Neural cell (in vitro differentiated cells): Measurements from ENCODE around the gene TRMT6. TPM values are rescaled to one million over a fixed set of nuclear protein-coding genes. Genes with fewer than 3 reads are reported as not detected.

Source experiments
- H2AFZ ChIP-seq: fragments of 200-600, 300-800 bp; sonication (generic), shearing (Covaris generic); 2 replicates; pipeline ENCODE4 v1.6.0; 2014; ENCODE audit warnings: low read depth, mild to moderate bottlenecking, antibody characterized with exemption, low read length, moderate library complexity
- H3F3A ChIP-seq: fragments of 200-600 bp; shearing (Covaris generic); 2 replicates; pipeline ENCODE4 v1.6.1; 2016; ENCODE audit warnings: mild to moderate bottlenecking, moderate library complexity, mixed read lengths, antibody characterized with exemption, low read length; ENCODE audit not compliant: insufficient read depth, poor library complexity, severe bottlenecking
- H3K27ac ChIP-seq: fragments of 200-600, 300-800 bp; sonication (generic), shearing (Covaris generic); 2 replicates; pipeline ENCODE4 v1.5.1; 2014; ENCODE audit warnings: mild to moderate bottlenecking, low read length, moderate library complexity
- H3K27me3 ChIP-seq: fragments of 300-800, 200-600 bp; sonication (generic), shearing (Covaris generic); 2 replicates; pipeline ENCODE4 v1.6.0; 2014; ENCODE audit warnings: mild to moderate bottlenecking, low read depth, low read length, moderate library complexity; ENCODE audit not compliant: insufficient read depth
- H3K36me3 ChIP-seq: fragments of 300-800, 200-600 bp; sonication (generic), shearing (Covaris generic); 2 replicates; pipeline ENCODE4 v1.5.1; 2014; ENCODE audit warnings: mild to moderate bottlenecking, antibody characterized with exemption, low read length, moderate library complexity; ENCODE audit not compliant: insufficient read depth
- H3K4me2 ChIP-seq: fragments of 300-800, 200-600 bp; sonication (generic), shearing (Covaris generic); 2 replicates; pipeline ENCODE4 v1.6.0; 2014; ENCODE audit warnings: mild to moderate bottlenecking, low read length
- H3K4me3 ChIP-seq: fragments of 300-800, 200-600 bp; sonication (generic), shearing (Covaris generic); 2 replicates; pipeline ENCODE4 v1.5.1; 2014; ENCODE audit warnings: mild to moderate bottlenecking, low read length, moderate library complexity
- H3K79me2 ChIP-seq: fragments of 200-600 bp; shearing (Covaris generic); replicated peaks from 2 replicates; pipeline ENCODE4 v1.6.0; 2014; ENCODE audit warnings: mild to moderate bottlenecking, low read length, moderate library complexity; ENCODE audit not compliant: insufficient read depth
- H3K9ac ChIP-seq: fragments of 300-800, 200-600 bp; sonication (generic), shearing (Covaris generic); 2 replicates; pipeline ENCODE4 v1.6.1; 2016; ENCODE audit warnings: mild to moderate bottlenecking, low read length, mixed read lengths
- H3K9me2 ChIP-seq: fragments of 200-600 bp; shearing (Covaris generic); 2 replicates; pipeline ENCODE4 v1.6.1; 2016; ENCODE audit warnings: mild to moderate bottlenecking, low read length, mixed read lengths; ENCODE audit not compliant: insufficient read depth
- H3K9me3 ChIP-seq: fragments of 200-600, 300-800 bp; sonication (generic), shearing (Covaris generic); 2 replicates; pipeline ENCODE4 v1.6.1; 2016; ENCODE audit warnings: mild to moderate bottlenecking, mixed run types, low read length, moderate library complexity, mixed read lengths
- H4K20me1 ChIP-seq: fragments of 200-600 bp; shearing (Covaris generic); 2 replicates; pipeline ENCODE4 v1.6.1; 2016; ENCODE audit warnings: mild to moderate bottlenecking, mixed run types; ENCODE audit not compliant: insufficient read depth
- EP300 ChIP-seq: fragments of 450-650 bp; conservative IDR thresholded peaks from 2 replicates; pipeline ENCODE4 v1.6.1; 2014; ENCODE audit warnings: antibody characterized with exemption, mild to moderate bottlenecking, moderate library complexity; ENCODE audit not compliant: poor library complexity, severe bottlenecking
- EZH2 ChIP-seq: fragments of 200-600, 300-800 bp; shearing (Covaris generic), sonication (generic); IDR thresholded peaks from 2 replicates; pipeline ENCODE4 v1.6.1; 2014; ENCODE audit warnings: antibody characterized with exemption, low read length, borderline replicate concordance, mild to moderate bottlenecking; ENCODE audit not compliant: insufficient read depth, poor library complexity, severe bottlenecking
- MXI1 ChIP-seq: fragments of 450-650 bp; conservative IDR thresholded peaks from 2 replicates; pipeline ENCODE4 v1.6.1; 2014; ENCODE audit warnings: antibody characterized with exemption, mild to moderate bottlenecking; ENCODE audit not compliant: poor library complexity, severe bottlenecking
- POLR2AphosphoS5 ChIP-seq: IDR thresholded peaks from 2 replicates; pipeline ENCODE4 v1.6.1; 2012
- RAD21 ChIP-seq: fragments of 450-650 bp; conservative IDR thresholded peaks from 2 replicates; pipeline ENCODE4 v1.6.1; 2014; ENCODE audit warnings: antibody characterized with exemption, mild to moderate bottlenecking, moderate library complexity
- SMC3 ChIP-seq: fragments of 450-650 bp; conservative IDR thresholded peaks from 2 replicates; pipeline ENCODE4 v1.6.1; 2014; ENCODE audit warnings: antibody characterized with exemption, mild to moderate bottlenecking, moderate library complexity; ENCODE audit not compliant: poor library complexity
- TAF1 ChIP-seq: IDR thresholded peaks from 2 replicates; pipeline ENCODE4 v1.6.1; 2012; ENCODE audit warnings: low read depth
- polyA plus RNA-seq: library from polyadenylated mRNA; depleted of rRNA; stranded (reverse); fragments of >200 nt; gene quantifications from 2 replicates; pipeline ENCODE4 v1.2.3, GENCODE V29; 2014
- TF ChIP-seq, protein P1 (sequence below): fragments of 450-650 bp; IDR thresholded peaks from 2 replicates; pipeline ENCODE4 v1.5.1; 2014; ENCODE audit warnings: antibody characterized with exemption, mild to moderate bottlenecking, moderate library complexity; ENCODE audit not compliant: poor library complexity, severe bottlenecking
- TF ChIP-seq, protein P2 (sequence below): IDR thresholded peaks from 2 replicates; pipeline ENCODE4 v1.6.1; 2012; ENCODE audit warnings: borderline replicate concordance

Gene TRMT6
- polyA plus RNA-seq, 1 donor from 2014 or later: 19.1 TPM

DNA sequence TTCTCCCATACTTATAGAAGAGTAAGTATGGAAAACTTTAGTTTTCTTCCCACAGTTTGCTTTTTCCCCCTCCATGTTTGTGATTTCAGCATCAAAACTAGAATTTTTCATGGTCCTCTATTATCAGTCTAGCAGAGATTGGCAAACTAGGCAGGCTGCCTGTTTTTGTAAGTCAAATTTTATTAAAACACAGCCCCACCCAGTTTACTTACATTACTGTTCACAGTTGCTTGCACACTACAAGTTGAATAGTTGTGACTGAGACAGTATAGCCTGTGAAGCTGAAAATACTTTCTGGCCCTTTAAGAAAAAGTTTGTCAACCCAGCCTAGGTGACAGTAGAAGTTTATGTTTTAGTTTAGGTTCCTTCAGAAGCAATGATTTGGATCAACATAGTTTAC lies 19.6 kb upstream of the TRMT6 start:
- H4K20me1 ChIP-seq: no peaks in the 10 kb centered on the region
- no peaks in the 10 kb centered on the region for H3K79me2 ChIP-seq
- H3K27ac ChIP-seq: no peak overlapping the region
- H3K27me3 ChIP-seq: no peaks in the 10 kb centered on the region
- H3F3A ChIP-seq: no peaks in the 10 kb centered on the region
- TF ChIP-seq EZH2 (no peak), RAD21 (no peak), SMC3 (no peak), TAF1 (no peak), EP300 (no peak), POLR2AphosphoS5 (no peak), MXI1 (no peak)
- TF ChIP-seq, protein P1, sequence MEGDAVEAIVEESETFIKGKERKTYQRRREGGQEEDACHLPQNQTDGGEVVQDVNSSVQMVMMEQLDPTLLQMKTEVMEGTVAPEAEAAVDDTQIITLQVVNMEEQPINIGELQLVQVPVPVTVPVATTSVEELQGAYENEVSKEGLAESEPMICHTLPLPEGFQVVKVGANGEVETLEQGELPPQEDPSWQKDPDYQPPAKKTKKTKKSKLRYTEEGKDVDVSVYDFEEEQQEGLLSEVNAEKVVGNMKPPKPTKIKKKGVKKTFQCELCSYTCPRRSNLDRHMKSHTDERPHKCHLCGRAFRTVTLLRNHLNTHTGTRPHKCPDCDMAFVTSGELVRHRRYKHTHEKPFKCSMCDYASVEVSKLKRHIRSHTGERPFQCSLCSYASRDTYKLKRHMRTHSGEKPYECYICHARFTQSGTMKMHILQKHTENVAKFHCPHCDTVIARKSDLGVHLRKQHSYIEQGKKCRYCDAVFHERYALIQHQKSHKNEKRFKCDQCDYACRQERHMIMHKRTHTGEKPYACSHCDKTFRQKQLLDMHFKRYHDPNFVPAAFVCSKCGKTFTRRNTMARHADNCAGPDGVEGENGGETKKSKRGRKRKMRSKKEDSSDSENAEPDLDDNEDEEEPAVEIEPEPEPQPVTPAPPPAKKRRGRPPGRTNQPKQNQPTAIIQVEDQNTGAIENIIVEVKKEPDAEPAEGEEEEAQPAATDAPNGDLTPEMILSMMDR: no peak
- TF ChIP-seq, protein P2, sequence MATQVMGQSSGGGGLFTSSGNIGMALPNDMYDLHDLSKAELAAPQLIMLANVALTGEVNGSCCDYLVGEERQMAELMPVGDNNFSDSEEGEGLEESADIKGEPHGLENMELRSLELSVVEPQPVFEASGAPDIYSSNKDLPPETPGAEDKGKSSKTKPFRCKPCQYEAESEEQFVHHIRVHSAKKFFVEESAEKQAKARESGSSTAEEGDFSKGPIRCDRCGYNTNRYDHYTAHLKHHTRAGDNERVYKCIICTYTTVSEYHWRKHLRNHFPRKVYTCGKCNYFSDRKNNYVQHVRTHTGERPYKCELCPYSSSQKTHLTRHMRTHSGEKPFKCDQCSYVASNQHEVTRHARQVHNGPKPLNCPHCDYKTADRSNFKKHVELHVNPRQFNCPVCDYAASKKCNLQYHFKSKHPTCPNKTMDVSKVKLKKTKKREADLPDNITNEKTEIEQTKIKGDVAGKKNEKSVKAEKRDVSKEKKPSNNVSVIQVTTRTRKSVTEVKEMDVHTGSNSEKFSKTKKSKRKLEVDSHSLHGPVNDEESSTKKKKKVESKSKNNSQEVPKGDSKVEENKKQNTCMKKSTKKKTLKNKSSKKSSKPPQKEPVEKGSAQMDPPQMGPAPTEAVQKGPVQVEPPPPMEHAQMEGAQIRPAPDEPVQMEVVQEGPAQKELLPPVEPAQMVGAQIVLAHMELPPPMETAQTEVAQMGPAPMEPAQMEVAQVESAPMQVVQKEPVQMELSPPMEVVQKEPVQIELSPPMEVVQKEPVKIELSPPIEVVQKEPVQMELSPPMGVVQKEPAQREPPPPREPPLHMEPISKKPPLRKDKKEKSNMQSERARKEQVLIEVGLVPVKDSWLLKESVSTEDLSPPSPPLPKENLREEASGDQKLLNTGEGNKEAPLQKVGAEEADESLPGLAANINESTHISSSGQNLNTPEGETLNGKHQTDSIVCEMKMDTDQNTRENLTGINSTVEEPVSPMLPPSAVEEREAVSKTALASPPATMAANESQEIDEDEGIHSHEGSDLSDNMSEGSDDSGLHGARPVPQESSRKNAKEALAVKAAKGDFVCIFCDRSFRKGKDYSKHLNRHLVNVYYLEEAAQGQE: no peak
- H3K4me3 ChIP-seq: no peak overlapping the region
- no peaks in the 10 kb centered on the region for H3K9me3 ChIP-seq
- H3K36me3 ChIP-seq: no peaks in the 10 kb centered on the region
- no peaks in the 10 kb centered on the region for H3K9me2 ChIP-seq
- H3K4me2 ChIP-seq: no peak overlapping the region
- H3K9ac ChIP-seq: no peak overlapping the region
- H2AFZ ChIP-seq: no peak overlapping the region

DNA sequence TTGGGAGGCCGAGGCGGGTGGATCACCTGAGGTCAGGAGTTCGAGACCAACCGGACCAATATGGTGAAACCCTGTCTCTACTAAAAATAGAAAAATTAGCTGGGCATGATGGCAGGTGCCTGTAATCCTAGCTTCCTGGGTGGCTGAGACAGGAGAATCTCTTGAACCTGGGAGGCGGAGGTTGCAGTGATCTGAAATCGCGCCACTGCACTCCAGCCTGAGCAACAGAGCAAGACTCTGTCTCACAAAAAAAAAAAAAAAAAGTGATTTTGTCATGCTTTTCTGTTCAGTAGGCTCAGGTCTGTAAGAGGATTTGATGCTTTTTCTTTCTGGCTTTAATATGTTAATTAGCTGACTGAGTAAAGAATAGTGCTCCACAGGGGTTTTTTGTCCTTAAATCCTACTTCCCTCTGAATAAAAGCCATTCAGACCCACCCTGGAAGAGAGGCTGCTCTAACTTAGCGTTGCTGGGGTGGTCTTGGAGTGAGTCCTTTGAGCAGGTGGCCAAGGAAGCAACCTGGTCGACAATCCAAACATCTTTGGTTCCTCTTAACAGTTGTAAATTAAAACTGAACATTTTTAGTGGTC lies 19.1 kb upstream of the TRMT6 start:
- H3K9me3 ChIP-seq: no peaks in the 10 kb centered on the region
- no peak overlapping the region for H3K4me2 ChIP-seq
- H4K20me1 ChIP-seq: no peaks in the 10 kb centered on the region
- H3K36me3 ChIP-seq: no peaks in the 10 kb centered on the region
- no peaks in the 10 kb centered on the region for H3K27me3 ChIP-seq
- no peaks in the 10 kb centered on the region for H3K79me2 ChIP-seq
- no peaks in the 10 kb centered on the region for H3F3A ChIP-seq
- H3K4me3 ChIP-seq: no peak overlapping the region
- TF ChIP-seq SMC3 (no peak), MXI1 (no peak), EZH2 (no peak), POLR2AphosphoS5 (no peak), EP300 (no peak), RAD21 (no peak)
- TF ChIP-seq, protein P1: no peak
- H2AFZ ChIP-seq: no peak overlapping the region
- H3K9me2 ChIP-seq: no peaks in the 10 kb centered on the region
- H3K9ac ChIP-seq: no peak overlapping the region
- no peak overlapping the region for H3K27ac ChIP-seq
